IgD-negative memory B cell (primary cell): Measurements from ENCODE around the gene RPUSD3. TPM values are rescaled to one million over a fixed set of nuclear protein-coding genes. Genes with fewer than 3 reads are reported as not detected.
A peak's percentile ranks its signal among the peaks of the same experiment; 100 is the strongest.

ENCODE experiments used
- H3K27ac Mint-ChIP-seq, 3 donors: one replicate each; pipeline ENCODE4 v1.8.0; 2020 to 2022; ENCODE audit warnings: mild to moderate bottlenecking in 3 of 3, mixed read lengths in 3 of 3, moderate library complexity in 1 of 3
- H3K27me3 Mint-ChIP-seq: one replicate; pipeline ENCODE4 v1.8.0; 2021; ENCODE audit warnings: mixed read lengths
- H3K36me3 Mint-ChIP-seq: one replicate; pipeline ENCODE4 v1.8.0; 2020; ENCODE audit warnings: mild to moderate bottlenecking, mixed read lengths
- H3K4me1 Mint-ChIP-seq, 3 donors: one replicate each; pipeline ENCODE4 v1.8.0; 2020 to 2022; ENCODE audit warnings: mixed read lengths in 3 of 3, mild to moderate bottlenecking in 1 of 3
- H3K4me3 Mint-ChIP-seq, 4 donors: one replicate each; pipeline ENCODE4 v1.8.0; 2020 to 2022; ENCODE audit warnings: mild to moderate bottlenecking in 4 of 4, mixed read lengths in 4 of 4, moderate library complexity in 3 of 4
- H3K9me3 Mint-ChIP-seq, 3 donors: one replicate each; pipeline ENCODE4 v1.8.0; 2020 to 2021; ENCODE audit warnings: mixed read lengths in 3 of 3, mild to moderate bottlenecking in 1 of 3
- polyA plus RNA-seq: library from polyadenylated mRNA; unstranded; fragments of 300-500 nt; fragmentation: Illumina TruSeq; gene quantifications from one replicate; pipeline ENCODE4 v1.2.3, GENCODE V29; 2021

The RPUSD3 gene
- 57.9 TPM for polyA plus RNA-seq

DNA sequence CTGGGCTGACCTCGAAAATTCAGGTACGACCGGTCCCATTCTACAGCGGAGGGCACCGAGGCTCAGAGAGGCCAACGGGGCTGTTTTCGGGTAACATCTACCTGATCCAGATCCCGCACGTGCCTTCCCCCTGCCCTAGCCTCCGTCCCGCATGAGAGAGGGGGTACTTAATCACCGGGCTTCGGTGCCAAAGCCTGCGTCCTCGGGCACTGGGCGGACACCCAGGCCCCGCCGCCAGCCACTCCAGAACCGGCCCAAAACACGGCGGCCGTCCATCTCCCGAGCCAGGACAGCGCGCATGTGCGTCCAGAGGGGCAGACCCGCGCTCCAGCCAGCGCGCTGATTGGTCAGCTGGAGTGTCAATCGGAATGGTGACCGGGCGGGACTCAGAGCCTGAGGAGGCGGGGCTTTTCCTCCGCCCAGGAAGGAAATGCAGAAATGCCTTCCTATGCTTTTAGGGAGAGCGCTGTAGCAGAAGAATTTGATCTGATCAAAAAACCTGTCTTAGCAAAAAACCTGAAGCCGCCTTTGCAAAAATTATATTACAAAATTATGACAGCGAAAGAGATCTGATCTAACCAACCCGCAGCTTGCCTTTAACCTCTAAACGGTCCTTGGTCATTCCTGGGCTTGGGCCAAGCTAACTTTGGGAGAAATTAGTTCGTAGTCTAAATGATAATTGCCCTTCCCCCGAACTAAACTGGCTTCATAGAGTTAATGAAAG, at the start of gene RPUSD3:
TSS of gene RPUSD3 (minus strand) at position 294 of the 724 bp plus-strand sequence. CDS start at position 276, 18 bp downstream.
- H3K27ac Mint-ChIP-seq, result peak within 1 kb of the TSS; percentile 67 to 97 (median 85)
- no peaks in the 10 kb centered on the region for H3K36me3 Mint-ChIP-seq
- H3K4me3 Mint-ChIP-seq, result peak within 1 kb of the TSS; percentile 98 to 99 (median 98)
- no peaks in the 10 kb centered on the region for H3K27me3 Mint-ChIP-seq
- peaks cover 6 to 13% (median 9%) of the 10 kb centered on the region in 3 donors for H3K4me1 Mint-ChIP-seq
- no peaks in the 10 kb centered on the region for H3K9me3 Mint-ChIP-seq

GRCh38 chr3:9891072-9891622, 47.3 kb upstream of the RPUSD3 start:
- H3K9me3 Mint-ChIP-seq, result no peaks in the 10 kb centered on the region
- H3K4me3 Mint-ChIP-seq, result peak overlapping the region; percentile 97 to 100 (median 98)
- H3K4me1 Mint-ChIP-seq, result peaks cover 14 to 30% (median 16%) of the 10 kb centered on the region in 3 donors
- no peaks in the 10 kb centered on the region for H3K27me3 Mint-ChIP-seq
- peaks cover 2% of the 10 kb centered on the region for H3K36me3 Mint-ChIP-seq
- H3K27ac Mint-ChIP-seq, result peak overlapping the region; percentile 97 to 100 (median 100)

- peaks cover 14 to 28% (median 16%) of the 10 kb centered on the region in 3 donors for H3K4me1 Mint-ChIP-seq
These were observed 46.7 kb upstream of the RPUSD3 start, which contains the start of gene JAGN1 for GRCh38 chr3:9890249-9891071. JAGN1 (plus strand) TSS chr3:9890610; CDS start chr3:9890723, 113 bp downstream.

GRCh38 chr3:9889405-9889804, 45.6 kb upstream of the RPUSD3 start:
- no peaks in the 10 kb centered on the region for H3K27me3 Mint-ChIP-seq
- peak overlapping the region; percentile 85 to 100 (median 97) for H3K27ac Mint-ChIP-seq
- H3K9me3 Mint-ChIP-seq, result no peaks in the 10 kb centered on the region
- H3K36me3 Mint-ChIP-seq, result peaks cover 2% of the 10 kb centered on the region
- H3K4me3 Mint-ChIP-seq, result peak overlapping the region in 3 of 4 donors; percentile 21 to 100 (median 97)
- H3K4me1 Mint-ChIP-seq, result peaks cover 11 to 23% (median 12%) of the 10 kb centered on the region in 3 donors

More at GRCh38 chr3:9890249-9891071, 46.7 kb upstream of the RPUSD3 start, which contains the start of gene JAGN1:
- H3K27ac Mint-ChIP-seq, result peak within 1 kb of the TSS; percentile 97 to 100 (median 100)
- peak within 1 kb of the TSS; percentile 97 to 100 (median 98) for H3K4me3 Mint-ChIP-seq
- H3K36me3 Mint-ChIP-seq, result peaks cover 2% of the 10 kb centered on the region
- no peaks in the 10 kb centered on the region for H3K9me3 Mint-ChIP-seq
- no peaks in the 10 kb centered on the region for H3K27me3 Mint-ChIP-seq

GRCh38 chr3:9888540-9888939, 44.7 kb upstream of the RPUSD3 start:
- Mint-ChIP-seq H3K4me3 (peak overlapping the region in 1 of 4 donors; percentile 97), H3K27me3 (no peaks in the 10 kb centered on the region), H3K27ac (no peak overlapping the region), H3K4me1 (peaks cover 6 to 16% (median 7%) of the 10 kb centered on the region in 3 donors), H3K36me3 (no peaks in the 10 kb centered on the region), H3K9me3 (no peaks in the 10 kb centered on the region)

- peaks cover 0 to 8% (median 3%) of the 10 kb centered on the region in 3 donors for H3K4me1 Mint-ChIP-seq
- H3K36me3 Mint-ChIP-seq, result no peaks in the 10 kb centered on the region
- no peaks in the 10 kb centered on the region for H3K27me3 Mint-ChIP-seq
- no peak overlapping the region for H3K27ac Mint-ChIP-seq
- no peaks in the 10 kb centered on the region for H3K9me3 Mint-ChIP-seq
- H3K4me3 Mint-ChIP-seq, result peak overlapping the region in 1 of 4 donors; percentile 23
These were observed 43.7 kb upstream of the RPUSD3 start for GRCh38 chr3:9887480-9887879.

DNA sequence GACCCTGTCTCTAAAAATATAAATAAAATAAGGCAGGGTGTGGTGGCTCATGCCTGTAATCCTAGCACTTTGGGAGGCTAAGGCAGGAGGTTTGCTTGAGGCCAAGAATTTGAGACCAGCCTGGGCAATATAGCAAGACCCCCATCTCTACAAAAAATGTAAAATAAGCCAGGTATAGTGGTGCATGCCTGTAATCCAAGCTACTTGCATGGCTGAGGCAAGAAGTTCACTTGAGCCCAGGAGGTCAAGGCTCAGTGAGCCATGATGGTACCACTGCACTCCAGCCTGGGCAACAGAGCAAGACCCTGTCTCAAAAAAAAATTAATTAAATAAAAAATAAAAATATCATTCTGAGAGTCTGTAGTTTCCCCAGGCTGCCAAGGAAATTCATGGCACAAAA, 42.5 kb upstream of the RPUSD3 start:
- no peak overlapping the region for H3K4me3 Mint-ChIP-seq
- no peak overlapping the region for H3K27ac Mint-ChIP-seq
- H3K9me3 Mint-ChIP-seq, result no peaks in the 10 kb centered on the region
- no peaks in the 10 kb centered on the region for H3K27me3 Mint-ChIP-seq
- H3K36me3 Mint-ChIP-seq, result no peaks in the 10 kb centered on the region
- H3K4me1 Mint-ChIP-seq, result peaks cover 0 to 3% (median 0%) of the 10 kb centered on the region in 3 donors

DNA sequence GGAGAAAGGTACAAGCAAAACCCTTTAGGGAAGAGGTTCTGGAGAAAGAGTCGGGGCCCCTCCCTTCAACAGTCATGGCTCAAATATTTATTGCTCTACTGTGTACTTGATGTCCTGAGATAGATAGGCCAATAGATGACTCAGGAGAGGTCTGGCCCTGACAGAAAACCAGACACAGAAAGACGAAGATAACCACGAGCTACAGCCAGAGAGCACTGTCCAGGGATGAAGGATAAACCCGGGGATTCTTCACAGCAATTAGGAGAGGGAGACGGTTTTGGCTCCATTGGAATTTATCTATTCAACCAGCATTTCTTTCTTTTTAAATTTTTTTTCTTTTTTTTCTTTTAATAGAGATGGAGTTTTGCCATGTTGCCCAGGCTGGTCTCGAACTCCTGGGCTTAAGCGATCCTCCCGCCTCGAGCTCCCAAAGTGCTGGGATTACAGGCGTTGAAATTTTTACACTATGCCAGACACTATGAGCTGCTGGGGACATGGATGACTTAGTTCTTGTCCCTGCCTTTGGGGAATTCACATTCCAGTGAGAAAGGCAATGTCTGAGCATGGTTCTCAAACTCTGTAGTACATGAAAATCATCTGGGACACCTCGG, 40.9 kb upstream of the RPUSD3 start:
- no peaks in the 10 kb centered on the region for H3K27me3 Mint-ChIP-seq
- no peaks in the 10 kb centered on the region for H3K4me1 Mint-ChIP-seq

DNA sequence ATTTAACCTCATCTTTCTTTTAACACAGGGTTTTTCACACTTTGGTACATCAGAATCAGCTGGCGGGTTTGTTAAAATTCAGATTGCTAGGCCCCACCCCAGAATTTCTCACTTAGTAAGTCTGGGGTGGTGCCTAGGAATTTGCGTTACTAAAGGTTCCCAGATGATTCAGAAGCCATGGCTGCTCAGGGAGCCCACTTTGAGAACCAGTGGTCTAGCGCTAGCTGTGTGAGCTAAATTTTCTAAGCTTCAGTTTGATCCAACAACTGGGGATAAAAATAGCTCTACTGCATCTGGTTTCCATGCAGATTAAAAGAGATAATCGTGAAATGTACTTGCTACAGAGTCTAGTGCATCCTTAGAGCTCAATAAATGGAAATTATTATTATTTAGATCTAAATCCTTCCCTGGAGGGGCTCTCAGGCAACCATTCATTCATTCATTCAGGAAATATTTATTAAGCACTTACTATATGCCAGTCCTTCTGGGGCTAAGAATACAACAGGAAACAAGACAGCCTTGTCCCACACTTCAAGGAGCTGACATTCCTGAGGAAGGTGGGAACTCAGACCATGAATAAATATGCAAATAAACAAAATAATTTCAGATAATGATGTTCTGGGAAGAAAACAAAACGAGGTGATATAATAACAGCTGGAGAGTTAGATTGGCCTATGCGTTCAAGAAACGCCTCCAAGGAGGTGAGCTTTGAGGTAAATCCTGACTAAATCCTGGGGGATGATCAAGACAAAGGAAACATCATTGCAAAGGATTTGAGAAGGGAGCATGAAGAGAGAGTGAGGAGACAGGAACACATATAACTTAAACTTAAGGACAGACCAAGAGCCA, 40.1 kb upstream of the RPUSD3 start:
- H3K9me3 Mint-ChIP-seq, result no peaks in the 10 kb centered on the region
- peak overlapping the region in 1 of 3 donors; percentile 43 for H3K27ac Mint-ChIP-seq
- no peaks in the 10 kb centered on the region for H3K27me3 Mint-ChIP-seq
- no peaks in the 10 kb centered on the region for H3K4me1 Mint-ChIP-seq
- H3K36me3 Mint-ChIP-seq, result no peaks in the 10 kb centered on the region
- peak overlapping the region in 1 of 4 donors; percentile 48 for H3K4me3 Mint-ChIP-seq

More for the DNA sequence above, 40.9 kb upstream of the RPUSD3 start:
- no peaks in the 10 kb centered on the region for H3K36me3 Mint-ChIP-seq
- H3K4me3 Mint-ChIP-seq, result peak overlapping the region in 1 of 4 donors; percentile 48
- no peaks in the 10 kb centered on the region for H3K9me3 Mint-ChIP-seq
- H3K27ac Mint-ChIP-seq, result peak overlapping the region in 2 of 3 donors; percentile 8 to 43

DNA sequence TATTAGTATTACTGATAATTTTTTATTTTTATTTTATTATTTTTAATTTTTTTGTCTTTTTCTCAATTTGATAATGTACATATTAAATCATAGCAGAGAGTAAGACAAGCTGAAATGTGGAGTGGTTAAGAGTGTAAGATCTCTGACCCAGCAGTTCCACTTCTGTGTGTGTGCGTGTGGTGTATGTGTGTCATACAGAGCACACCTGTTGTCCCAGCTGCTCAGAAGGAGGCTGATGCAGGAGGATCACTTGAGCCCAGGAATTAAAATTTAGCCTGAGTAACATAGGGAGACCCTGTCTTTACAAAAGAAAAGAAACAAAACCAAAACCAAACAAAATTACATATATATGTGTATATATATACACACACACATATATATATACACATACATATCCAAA, 37.6 kb upstream of the RPUSD3 start:
- no peaks in the 10 kb centered on the region for H3K4me1 Mint-ChIP-seq
- H3K9me3 Mint-ChIP-seq, result no peaks in the 10 kb centered on the region
- H3K4me3 Mint-ChIP-seq, result peak overlapping the region in 1 of 4 donors; percentile 17
- H3K27ac Mint-ChIP-seq, result peak overlapping the region in 1 of 3 donors; percentile 50
- no peaks in the 10 kb centered on the region for H3K36me3 Mint-ChIP-seq
- H3K27me3 Mint-ChIP-seq, result peaks cover 3% of the 10 kb centered on the region

DNA sequence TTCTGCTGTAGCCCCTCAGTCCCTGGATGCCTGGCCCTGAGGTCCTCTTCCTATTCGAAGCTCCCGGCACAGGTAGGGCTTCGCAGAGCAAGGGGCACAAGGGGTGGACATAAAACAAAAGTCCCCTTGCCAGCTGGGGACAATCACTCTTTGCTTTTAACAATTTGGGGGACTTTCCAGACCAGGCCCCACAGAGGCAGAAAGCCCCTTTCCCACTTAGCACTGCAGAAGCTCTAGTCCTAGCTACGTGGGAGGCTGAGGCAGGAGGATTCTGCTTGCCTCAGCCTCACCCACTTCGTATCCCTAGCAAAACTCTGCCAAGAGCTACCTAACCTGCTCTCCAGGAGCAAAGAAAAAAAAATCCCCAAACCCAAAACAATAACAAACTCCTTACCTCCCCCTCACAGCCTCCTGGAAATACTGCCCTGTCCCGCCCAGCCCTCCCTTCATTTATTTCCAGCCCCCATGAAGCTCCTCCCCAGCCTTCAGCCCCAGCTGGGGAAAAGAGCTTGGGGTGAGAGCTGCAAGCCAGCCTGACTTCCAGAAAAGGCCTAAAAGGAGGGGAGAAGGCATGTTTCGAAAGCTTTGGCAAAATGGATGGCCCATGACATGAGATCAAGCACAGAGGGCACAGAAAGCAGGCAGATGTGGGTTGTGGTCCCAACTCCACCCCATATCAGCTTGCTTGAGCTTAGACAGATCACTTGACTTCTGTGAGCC, 36.2 kb upstream of the RPUSD3 start, which contains the start of gene CIDEC:
TSS of gene CIDEC (minus strand) at position 424 of the 720 bp plus-strand sequence. CDS start 1,767 bp downstream, outside the sequence.
- Mint-ChIP-seq H3K4me3 (no peak within 1 kb of the TSS), H3K27me3 (peaks cover 7% of the 10 kb centered on the region), H3K36me3 (no peaks in the 10 kb centered on the region), H3K27ac (no peak within 1 kb of the TSS), H3K9me3 (no peaks in the 10 kb centered on the region), H3K4me1 (no peaks in the 10 kb centered on the region)

DNA sequence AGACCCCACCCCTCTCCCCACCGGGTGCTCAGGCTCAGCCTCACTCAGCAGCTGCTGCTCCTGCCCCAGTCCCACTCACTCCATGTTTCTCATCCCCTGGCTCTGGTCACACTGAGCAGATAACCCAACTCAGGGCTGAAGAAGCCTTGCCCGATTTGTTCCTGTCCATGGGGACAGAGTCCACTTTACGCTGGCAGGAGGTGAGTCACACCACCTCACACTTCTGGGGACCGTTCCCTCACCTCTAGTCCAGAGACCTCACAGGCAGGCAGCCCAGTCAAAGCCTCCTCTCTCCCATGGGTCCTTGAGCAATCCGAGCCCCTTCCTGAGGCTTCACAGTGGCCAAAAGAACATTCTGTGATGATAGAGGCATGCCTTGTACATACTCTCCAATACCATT, 34.9 kb upstream of the RPUSD3 start:
- H3K4me1 Mint-ChIP-seq, result no peaks in the 10 kb centered on the region
- H3K27me3 Mint-ChIP-seq, result peaks cover 7% of the 10 kb centered on the region
- H3K27ac Mint-ChIP-seq, result no peak overlapping the region
- no peaks in the 10 kb centered on the region for H3K36me3 Mint-ChIP-seq
- no peak overlapping the region for H3K4me3 Mint-ChIP-seq
- no peaks in the 10 kb centered on the region for H3K9me3 Mint-ChIP-seq

DNA sequence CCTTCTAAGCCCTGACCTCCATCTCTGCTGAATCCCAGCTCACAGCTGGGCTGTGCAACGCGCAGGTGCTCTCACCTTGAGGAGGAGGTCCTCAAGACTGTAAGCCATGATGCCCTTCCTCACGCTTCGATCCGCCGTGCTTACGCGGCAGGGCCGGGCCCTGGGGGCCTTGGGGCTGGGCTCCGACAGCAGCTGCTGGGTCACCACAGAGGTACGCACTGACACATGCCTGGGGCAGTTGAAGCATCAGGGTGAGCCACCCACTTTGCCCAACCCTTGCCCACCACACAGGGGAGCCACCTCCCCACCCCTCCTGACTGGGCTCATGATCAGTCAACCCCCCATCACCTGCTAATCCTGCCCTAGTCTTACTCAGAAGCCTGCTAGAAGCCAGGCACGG, 33.2 kb upstream of the RPUSD3 start:
- no peaks in the 10 kb centered on the region for H3K4me1 Mint-ChIP-seq
- no peak overlapping the region for H3K4me3 Mint-ChIP-seq
- no peaks in the 10 kb centered on the region for H3K36me3 Mint-ChIP-seq
- H3K9me3 Mint-ChIP-seq, result no peaks in the 10 kb centered on the region
- H3K27me3 Mint-ChIP-seq, result peaks cover 7% of the 10 kb centered on the region
- H3K27ac Mint-ChIP-seq, result no peak overlapping the region
